ENCODE data around the gene OTOL1. TPM values are rescaled to one million over a fixed set of nuclear protein-coding genes. Genes with fewer than 3 reads are reported as not detected.

The OTOL1 gene
- total RNA-seq, 4 donors from 2014 or later = not detected

GRCh38 chr3:161471211-161471610 lies 25.4 kb upstream of the OTOL1 start:
- Histone ChIP-seq H3K9me3 (no peaks in the 10 kb centered on the region), H3K36me3 (no peaks in the 10 kb centered on the region), H3K4me3 (no peak overlapping the region), H3K4me1 (no peaks in the 10 kb centered on the region), H3K27me3 (no peaks in the 10 kb centered on the region), H3K27ac (no peak overlapping the region)
- 89% methylated on average over 1 of the region's 1 CpG for WGBS
- TF ChIP-seq POLR2A (IDR thresholded peaks at IDR 0.05) (no peak), CTCF (IDR thresholded peaks at IDR 0.05) (no peak), POLR2AphosphoS5 (IDR thresholded peaks at IDR 0.05) (no peak), EP300 (IDR thresholded peaks at IDR 0.05) (no peak)
- DNase-seq (ENCODE audit: low spot score in 2 of 2) = no peak

GRCh38 chr3:161474139-161474538 lies 22.5 kb upstream of the OTOL1 start:
- no peaks in the 10 kb centered on the region for H3K27me3 ChIP-seq
- H3K27ac ChIP-seq = no peak overlapping the region
- no peak for DNase-seq (ENCODE audit: low spot score in 2 of 2)
- TF ChIP-seq EP300 (IDR thresholded peaks at IDR 0.05) = no peak
- TF ChIP-seq POLR2A (IDR thresholded peaks at IDR 0.05) = no peak
- TF ChIP-seq CTCF (IDR thresholded peaks at IDR 0.05) = no peak
- no peak for TF ChIP-seq POLR2AphosphoS5 (IDR thresholded peaks at IDR 0.05)
- no peak overlapping the region for H3K4me3 ChIP-seq
- no peaks in the 10 kb centered on the region for H3K9me3 ChIP-seq
- no peaks in the 10 kb centered on the region for H3K36me3 ChIP-seq
- H3K4me1 ChIP-seq = no peaks in the 10 kb centered on the region
- WGBS = 85% methylated on average over 2 of the region's 2 CpGs

- H3K4me1 ChIP-seq = no peaks in the 10 kb centered on the region
- no peak overlapping the region for H3K4me3 ChIP-seq
- no peak overlapping the region for H3K27ac ChIP-seq
- no peak for TF ChIP-seq POLR2A (IDR thresholded peaks at IDR 0.05)
- no peak for TF ChIP-seq CTCF (IDR thresholded peaks at IDR 0.05)
- TF ChIP-seq EP300 (IDR thresholded peaks at IDR 0.05) = no peak
- TF ChIP-seq POLR2AphosphoS5 (IDR thresholded peaks at IDR 0.05) = no peak
- no peak for DNase-seq (ENCODE audit: low spot score in 2 of 2)
- WGBS = 77% methylated on average over 4 of the region's 4 CpGs
- no peaks in the 10 kb centered on the region for H3K27me3 ChIP-seq
- H3K9me3 ChIP-seq = no peaks in the 10 kb centered on the region
- H3K36me3 ChIP-seq = no peaks in the 10 kb centered on the region
These were observed 21.9 kb upstream of the OTOL1 start for GRCh38 chr3:161474741-161475140.

GRCh38 chr3:161475206-161475605 lies 21.4 kb upstream of the OTOL1 start:
- Histone ChIP-seq H3K36me3 (no peaks in the 10 kb centered on the region), H3K27ac (no peak overlapping the region), H3K4me3 (no peak overlapping the region), H3K27me3 (no peaks in the 10 kb centered on the region), H3K4me1 (no peaks in the 10 kb centered on the region), H3K9me3 (no peaks in the 10 kb centered on the region)
- DNase-seq (ENCODE audit: low spot score in 2 of 2) = no peak
- no peak for TF ChIP-seq EP300 (IDR thresholded peaks at IDR 0.05)
- no peak for TF ChIP-seq CTCF (IDR thresholded peaks at IDR 0.05)
- TF ChIP-seq POLR2AphosphoS5 (IDR thresholded peaks at IDR 0.05) = no peak
- no peak for TF ChIP-seq POLR2A (IDR thresholded peaks at IDR 0.05)

- Histone ChIP-seq H3K4me1 (no peaks in the 10 kb centered on the region), H3K36me3 (no peaks in the 10 kb centered on the region), H3K27me3 (no peaks in the 10 kb centered on the region), H3K27ac (no peak overlapping the region), H3K4me3 (no peak overlapping the region), H3K9me3 (no peaks in the 10 kb centered on the region)
- TF ChIP-seq CTCF (IDR thresholded peaks at IDR 0.05) (no peak), POLR2A (IDR thresholded peaks at IDR 0.05) (no peak), EP300 (IDR thresholded peaks at IDR 0.05) (no peak), POLR2AphosphoS5 (IDR thresholded peaks at IDR 0.05) (no peak)
- no peak for DNase-seq (ENCODE audit: low spot score in 2 of 2)
These were observed 20.7 kb upstream of the OTOL1 start for GRCh38 chr3:161475905-161476304.

Measured in suprapubic skin (tissue), 4 donors.